Measurements from ENCODE around the gene GAREM2. TPM values are rescaled to one million over a fixed set of nuclear protein-coding genes. Genes with fewer than 3 reads are reported as not detected.

GAREM2 gene
- total RNA-seq, 2 experiments from 2014 or later = not detected

GRCh38 chr2:26187537-26188104, 14.7 kb downstream of the GAREM2 start:
- peaks cover 23% of the 10 kb centered on the region for H3K36me3 ChIP-seq (ENCODE audit: insufficient read depth, low read length)
- intact Hi-C loops (cut with micrococcal nuclease; ENCODE audit: unreplicated experiment) = no loop called here
- no peak overlapping the region for H3K27ac ChIP-seq (ENCODE audit: low read depth, low read length, poor library complexity, severe bottlenecking)
- no TSS peak for BruUV-seq (replicated peaks)
- no peaks in the 10 kb centered on the region for H3K79me2 ChIP-seq (ENCODE audit: insufficient read depth, low read depth, low read length)
- no peaks in the 10 kb centered on the region for H3K4me1 ChIP-seq (ENCODE audit: insufficient read depth, low read length, poor library complexity, severe bottlenecking)
- H3K4me3 ChIP-seq (ENCODE audit: low read depth, low read length, poor library complexity, severe bottlenecking) = no peak overlapping the region
- no peak for DNase-seq (ENCODE audit: low spot score)
- no peak for TF ChIP-seq EZH2phosphoT487 (IDR thresholded peaks at IDR 0.05; ENCODE audit: borderline replicate concordance, low read depth, low read length)
- no peak for TF ChIP-seq CTCF (conservative IDR thresholded peaks at IDR 0.05; ENCODE audit: low read length)
- H2AFZ ChIP-seq (ENCODE audit: low read length) = no peak overlapping the region
- no peaks in the 10 kb centered on the region for H3K9me3 ChIP-seq (ENCODE audit: low read length)
- no peaks in the 10 kb centered on the region for H3K9me2 ChIP-seq (ENCODE audit: insufficient read depth, low read length)
- no peaks in the 10 kb centered on the region for H4K20me1 ChIP-seq (ENCODE audit: insufficient read depth, low read length)
- CTCF ChIA-PET (ENCODE audit: unreplicated experiment) = no interaction called here
- POLR2A ChIA-PET = interaction anchor here (0.5 to 0.6 kb wide), 2 partner anchors 18 to 269 kb away, joined by 3 read pairs; no protein-coding TSS in a partner anchor
- no peak overlapping the region for H3K4me2 ChIP-seq (ENCODE audit: low read length)

- H3K27ac ChIP-seq (ENCODE audit: low read depth, low read length, poor library complexity, severe bottlenecking) = no peak overlapping the region
- POLR2A ChIA-PET = interaction anchor here (0.8 kb wide), 1 partner anchor 26 kb away, joined by 3 read pairs; no protein-coding TSS in a partner anchor
- H2AFZ ChIP-seq (ENCODE audit: low read length) = no peak overlapping the region
- no peak overlapping the region for H3K4me3 ChIP-seq (ENCODE audit: low read depth, low read length, poor library complexity, severe bottlenecking)
- TF ChIP-seq CTCF (conservative IDR thresholded peaks at IDR 0.05; ENCODE audit: low read length) (no peak), EZH2phosphoT487 (IDR thresholded peaks at IDR 0.05; ENCODE audit: borderline replicate concordance, low read depth, low read length) (no peak)
- no peaks in the 10 kb centered on the region for H3K4me1 ChIP-seq (ENCODE audit: insufficient read depth, low read length, poor library complexity, severe bottlenecking)
- no TSS peak for BruUV-seq (replicated peaks)
- peaks cover 38% of the 10 kb centered on the region for H3K36me3 ChIP-seq (ENCODE audit: insufficient read depth, low read length)
- H3K79me2 ChIP-seq (ENCODE audit: insufficient read depth, low read depth, low read length) = no peaks in the 10 kb centered on the region
- intact Hi-C loops (cut with micrococcal nuclease; ENCODE audit: unreplicated experiment) = no loop called here
- DNase-seq (ENCODE audit: low spot score) = no peak
- CTCF ChIA-PET (ENCODE audit: unreplicated experiment) = no interaction called here
- H3K4me2 ChIP-seq (ENCODE audit: low read length) = no peak overlapping the region
- H4K20me1 ChIP-seq (ENCODE audit: insufficient read depth, low read length) = no peaks in the 10 kb centered on the region
- no peaks in the 10 kb centered on the region for H3K9me3 ChIP-seq (ENCODE audit: low read length)
- H3K9me2 ChIP-seq (ENCODE audit: insufficient read depth, low read length) = no peaks in the 10 kb centered on the region
Observed at GRCh38 chr2:26189123-26189522, 16.2 kb downstream of the GAREM2 start.

GRCh38 chr2:26189751-26190150, 16.9 kb downstream of the GAREM2 start:
- no peak for TF ChIP-seq EZH2phosphoT487 (IDR thresholded peaks at IDR 0.05; ENCODE audit: borderline replicate concordance, low read depth, low read length)
- TF ChIP-seq CTCF (conservative IDR thresholded peaks at IDR 0.05; ENCODE audit: low read length) = no peak
- no TSS peak for BruUV-seq (replicated peaks)
- Histone ChIP-seq H3K4me2 (ENCODE audit: low read length) (no peak overlapping the region), H3K9me2 (ENCODE audit: insufficient read depth, low read length) (no peaks in the 10 kb centered on the region), H3K36me3 (ENCODE audit: insufficient read depth, low read length) (peaks cover 44% of the 10 kb centered on the region), H3K4me3 (ENCODE audit: low read depth, low read length, poor library complexity, severe bottlenecking) (no peak overlapping the region), H2AFZ (ENCODE audit: low read length) (no peak overlapping the region), H4K20me1 (ENCODE audit: insufficient read depth, low read length) (no peaks in the 10 kb centered on the region), H3K9me3 (ENCODE audit: low read length) (no peaks in the 10 kb centered on the region), H3K4me1 (ENCODE audit: insufficient read depth, low read length, poor library complexity, severe bottlenecking) (no peaks in the 10 kb centered on the region), H3K27ac (ENCODE audit: low read depth, low read length, poor library complexity, severe bottlenecking) (no peak overlapping the region), H3K79me2 (ENCODE audit: insufficient read depth, low read depth, low read length) (no peaks in the 10 kb centered on the region)
- ChIA-PET POLR2A (interaction anchor here (0.8 kb wide), 1 partner anchor 26 kb away, joined by 3 read pairs; no protein-coding TSS in a partner anchor), CTCF (ENCODE audit: unreplicated experiment) (interaction anchor here (0.6 kb wide), 1 partner anchor 777 kb away, joined by 6 read pairs; no protein-coding TSS in a partner anchor)
- intact Hi-C loops (cut with micrococcal nuclease; ENCODE audit: unreplicated experiment) = no loop called here
- DNase-seq (ENCODE audit: low spot score) = no peak
